ENCODE data around the gene FPR2.
"Not testable (repeated sequence)": the region's sequence is repeated elsewhere in the genome, so short reads cannot be mapped to it uniquely, and the experiment has no call there.

The FPR2 gene

DNA sequence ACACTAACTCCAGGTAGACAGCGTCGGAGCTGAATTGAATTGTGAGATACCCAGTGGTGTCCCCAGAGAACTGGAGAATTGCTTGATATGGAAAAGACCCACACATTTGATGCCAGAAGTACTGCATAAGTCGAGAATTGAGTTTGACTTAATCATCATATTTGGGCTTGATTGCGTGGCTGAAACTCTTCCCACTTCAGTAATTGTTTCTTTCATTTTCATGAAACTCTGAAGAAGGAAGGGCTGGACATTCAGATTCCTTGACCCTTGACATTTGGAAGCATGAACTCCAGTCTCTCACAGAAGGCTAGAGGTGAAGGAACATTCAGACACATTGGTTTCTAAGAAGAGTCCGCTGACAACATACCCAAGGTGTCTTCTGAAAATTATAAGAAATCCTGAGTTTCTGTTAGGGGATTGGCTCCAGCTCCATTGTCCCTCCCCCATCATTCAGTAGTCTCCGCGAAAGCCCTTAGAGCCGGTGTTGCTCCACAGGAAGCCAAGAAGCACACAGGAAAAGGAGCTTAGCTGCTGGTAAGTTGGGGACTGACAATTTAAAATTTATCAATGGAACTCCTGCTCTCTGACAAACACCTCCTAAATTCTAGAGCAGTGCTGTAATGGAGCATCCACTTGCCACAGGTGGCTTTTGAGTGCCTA lies at the start of gene FPR2:
FPR2 (plus strand) TSS at position 484 of the 660 bp plus-strand sequence. CDS start 7,479 bp downstream, outside the sequence.
- no peak for DNase-seq

DNA sequence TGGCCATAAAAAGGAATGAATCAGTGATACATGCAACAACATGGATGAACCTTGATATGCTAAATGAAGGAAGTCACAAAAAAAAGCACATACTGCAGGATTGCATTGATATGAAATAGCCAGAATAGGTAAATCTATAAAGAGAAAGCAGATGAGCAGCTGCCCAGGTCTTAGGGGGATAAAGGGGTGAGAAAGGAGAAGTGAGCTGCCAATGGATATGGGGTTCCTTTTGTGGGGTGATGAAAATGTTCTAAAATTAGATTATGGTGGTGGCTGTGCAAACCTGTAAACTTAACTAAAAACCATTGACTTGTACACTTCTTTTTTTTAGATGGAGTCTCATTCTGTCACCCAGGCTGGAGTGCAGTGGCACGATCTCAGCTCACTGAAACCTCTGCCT lies 49.3 kb upstream of the FPR2 start:
- DNase-seq = no peak

GRCh38 chr19:51712461-51713081 lies 48.4 kb upstream of the FPR2 start:
- peak; percentile 37 for DNase-seq

DNA sequence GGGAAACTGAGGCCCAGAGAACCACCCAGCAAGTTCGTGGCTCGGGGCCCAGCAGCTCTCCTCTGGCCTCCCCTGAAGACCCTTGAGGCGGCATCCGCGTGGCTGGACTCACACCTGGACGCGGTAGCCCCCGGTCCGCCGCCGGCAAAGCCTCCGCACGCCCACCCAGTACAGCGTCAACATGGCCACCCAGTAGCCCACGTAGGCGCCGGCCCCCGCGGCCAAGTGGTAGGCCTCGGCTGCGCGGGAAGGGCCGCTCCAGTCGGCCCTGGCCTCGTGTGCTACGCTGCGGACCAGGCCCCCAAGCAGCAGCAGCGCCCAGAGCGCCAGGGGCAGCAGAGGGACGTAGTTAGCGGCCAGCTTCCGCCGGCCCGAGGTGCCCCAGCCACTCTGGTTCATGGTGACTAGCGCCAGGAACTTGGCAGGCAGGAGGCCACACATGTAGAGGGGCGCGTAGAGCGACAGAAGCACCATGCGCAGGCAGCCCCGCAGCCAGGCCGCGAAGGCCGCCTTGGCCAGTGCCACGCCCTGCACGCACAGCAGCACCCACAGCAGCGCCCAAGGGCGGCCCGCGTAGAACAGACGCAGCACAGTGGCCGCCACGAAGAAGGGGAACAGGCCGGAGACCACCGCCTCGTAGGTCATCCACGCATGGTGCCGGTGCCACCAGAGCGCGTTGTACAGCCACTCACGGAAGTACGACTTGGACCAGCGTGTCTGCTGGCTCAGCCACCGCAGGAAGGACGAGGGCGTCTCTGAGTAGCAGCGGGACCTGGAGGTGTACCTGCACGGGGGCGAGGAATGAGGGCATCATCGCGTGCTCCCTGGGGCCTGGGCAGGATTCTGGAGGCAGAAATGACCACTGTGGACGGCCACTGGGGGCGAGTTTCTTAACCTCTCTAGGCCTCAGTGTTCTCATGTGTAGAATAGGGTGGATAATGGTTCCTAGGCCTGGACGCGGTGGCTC lies 47.4 kb upstream of the FPR2 start:
- no peak for DNase-seq

GRCh38 chr19:51714848-51715247 lies 46.1 kb upstream of the FPR2 start:
- no peak for DNase-seq

GRCh38 chr19:51715850-51716249 lies 45.1 kb upstream of the FPR2 start:
- no peak for DNase-seq

DNA sequence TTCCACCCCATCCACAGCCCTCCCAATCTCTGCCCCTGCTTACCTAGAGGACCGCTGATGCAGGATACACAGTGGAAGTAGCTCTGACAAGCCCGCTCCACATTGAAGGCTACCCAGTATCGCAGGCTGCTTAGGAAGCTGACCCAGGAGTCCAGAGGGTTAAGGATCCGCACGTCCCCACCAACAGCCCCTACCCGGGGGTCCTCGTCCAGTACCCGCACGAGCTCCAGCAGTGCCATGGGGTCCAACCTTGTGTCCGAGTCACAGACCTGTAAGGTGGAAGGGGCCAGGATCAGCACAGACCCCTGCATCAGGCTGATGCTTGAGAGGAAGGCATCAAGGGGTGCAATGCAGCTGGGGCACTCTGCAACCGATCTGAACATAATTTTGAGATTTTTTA lies 44.1 kb upstream of the FPR2 start:
- no peak for DNase-seq

DNA sequence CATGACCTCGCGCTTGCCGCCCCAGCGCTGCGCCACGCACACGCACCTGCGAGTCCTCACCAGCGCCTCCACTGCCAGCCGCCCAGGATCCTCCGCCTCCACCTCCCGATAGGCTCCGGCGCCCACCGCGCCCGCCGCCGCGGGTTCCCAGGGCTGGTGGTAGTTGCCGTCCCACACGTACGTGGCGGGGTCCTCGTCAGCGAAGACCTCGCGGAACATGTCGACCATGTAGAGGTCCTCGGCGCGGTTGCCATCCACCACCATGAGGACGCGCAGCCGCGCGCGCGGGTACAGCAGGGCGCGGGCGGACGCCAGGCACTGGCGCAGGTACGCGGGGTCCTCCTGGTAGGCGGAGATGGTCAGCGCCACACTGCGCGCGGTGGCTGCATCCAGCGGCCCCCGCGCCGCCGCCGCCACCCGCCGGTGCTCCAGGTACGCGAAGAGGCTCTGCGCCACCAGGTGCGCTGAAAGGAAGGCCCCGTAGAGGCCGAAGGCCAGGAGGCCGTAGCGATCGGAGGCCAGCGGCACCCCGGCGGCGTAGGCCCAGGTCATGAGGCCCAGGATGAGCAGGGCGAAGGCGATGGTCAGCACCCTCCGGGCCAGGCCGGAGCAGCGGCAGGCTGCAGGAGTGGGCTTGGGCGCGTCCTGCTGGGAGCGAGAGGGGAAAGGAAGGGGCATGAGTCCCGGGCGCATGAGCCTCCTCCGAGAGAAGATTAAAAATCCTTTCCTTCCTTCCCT lies 41.6 kb upstream of the FPR2 start:
- no peak for DNase-seq

GRCh38 chr19:51721905-51722304 lies 39.1 kb upstream of the FPR2 start:
- DNase-seq = no peak

DNA sequence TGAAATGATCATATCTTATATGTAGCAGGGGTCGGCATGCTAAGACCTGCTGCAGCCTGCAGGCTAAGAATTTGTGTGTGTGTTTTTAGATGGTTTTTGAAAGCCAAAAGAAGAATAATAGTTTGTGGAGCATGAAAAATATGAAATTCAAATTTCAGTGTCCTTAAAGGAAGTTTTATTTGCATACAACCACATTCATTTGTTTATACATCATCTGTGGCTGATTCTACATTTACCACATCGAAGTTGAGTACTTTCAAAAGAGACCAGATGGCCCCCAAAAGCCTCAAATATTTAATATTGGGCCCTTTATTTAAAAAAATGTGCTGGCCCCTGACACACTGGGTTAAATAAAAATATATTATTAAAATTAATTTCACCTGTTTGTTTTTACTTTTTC lies 38.5 kb upstream of the FPR2 start:
- DNase-seq = no peak

GRCh38 chr19:51724543-51724942 lies 36.4 kb upstream of the FPR2 start:
- no peak for DNase-seq

GRCh38 chr19:51726049-51726448 lies 34.9 kb upstream of the FPR2 start:
- DNase-seq = no peak

GRCh38 chr19:51727349-51727880 lies 33.6 kb upstream of the FPR2 start:
- DNase-seq = no peak

- DNase-seq = no peak
Measured at GRCh38 chr19:51729781-51730180, 31.2 kb upstream of the FPR2 start.

GRCh38 chr19:51733742-51734522 lies 27.0 kb upstream of the FPR2 start:
- DNase-seq = no peak

DNA sequence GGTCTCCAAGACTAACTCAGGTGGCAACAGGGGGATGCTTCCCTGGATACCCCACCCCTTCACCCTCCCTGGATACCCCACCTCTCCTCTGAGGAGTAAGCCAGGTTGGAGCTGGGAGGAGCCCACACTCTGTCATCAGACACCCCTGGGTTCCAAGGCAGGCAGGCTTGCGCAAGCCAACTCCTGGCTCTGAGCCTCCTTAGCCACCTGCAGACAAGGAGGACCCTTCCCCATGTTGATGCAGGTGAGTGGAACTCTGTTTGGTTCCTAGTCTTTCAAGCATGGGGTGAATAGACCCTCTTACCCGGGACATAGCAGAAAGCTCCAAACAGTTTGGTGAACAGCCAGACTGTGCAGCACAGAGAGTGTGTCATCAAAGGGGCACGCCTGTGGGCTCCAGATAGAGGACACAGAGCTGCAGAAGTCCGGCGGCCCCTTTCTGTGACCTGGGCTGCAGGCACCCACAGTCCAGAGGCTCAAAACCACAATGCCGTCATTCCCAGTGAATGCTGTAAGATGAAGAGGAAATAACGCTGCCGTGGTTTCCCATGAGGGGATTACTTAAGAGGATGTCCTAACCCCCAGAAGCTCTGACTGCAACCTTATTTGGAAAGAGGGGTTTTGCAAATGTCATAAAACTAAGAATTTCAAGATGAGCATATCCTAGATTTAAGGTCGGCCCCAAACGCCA lies 25.1 kb upstream of the FPR2 start:
- DNase-seq = no peak

DNA sequence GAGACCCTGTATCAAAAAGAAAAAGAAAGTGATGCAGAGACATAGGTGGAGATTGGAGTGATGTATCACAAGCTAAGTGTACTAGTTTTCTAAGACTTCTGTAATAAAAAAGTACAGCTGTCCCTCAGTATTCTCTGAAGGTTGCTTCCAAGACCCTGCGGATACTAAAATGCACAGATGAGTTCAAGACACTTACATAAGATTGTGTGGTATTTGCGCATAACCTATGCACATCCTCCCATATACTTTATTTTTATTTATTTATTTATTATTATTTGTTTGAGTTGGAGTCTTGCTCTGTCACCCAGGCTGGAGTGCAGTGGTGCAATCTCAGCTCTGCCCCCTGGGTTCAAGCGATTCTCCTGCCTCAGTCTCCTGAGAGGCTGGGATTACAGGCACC lies 23.6 kb upstream of the FPR2 start:
- DNase-seq = no peak

DNA sequence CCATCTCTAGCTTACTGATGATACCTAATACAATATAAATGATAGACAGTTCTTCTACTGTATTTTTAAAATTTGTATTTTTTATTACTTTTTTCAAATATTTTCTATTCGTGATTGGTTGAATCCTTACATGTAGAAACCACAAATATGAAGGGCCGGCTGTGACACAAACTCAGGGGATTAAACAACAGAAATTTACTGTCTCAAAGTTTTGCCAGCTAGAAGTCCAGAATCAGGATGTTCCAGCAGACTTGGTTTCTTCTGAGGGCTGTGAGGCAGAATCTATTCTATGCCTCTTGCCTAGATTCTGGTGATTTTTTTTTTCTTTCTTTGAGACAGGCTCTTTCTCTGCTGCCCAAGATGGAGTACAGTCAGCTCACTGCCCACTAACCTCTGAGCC lies 23.1 kb upstream of the FPR2 start:
- no peak for DNase-seq

DNA sequence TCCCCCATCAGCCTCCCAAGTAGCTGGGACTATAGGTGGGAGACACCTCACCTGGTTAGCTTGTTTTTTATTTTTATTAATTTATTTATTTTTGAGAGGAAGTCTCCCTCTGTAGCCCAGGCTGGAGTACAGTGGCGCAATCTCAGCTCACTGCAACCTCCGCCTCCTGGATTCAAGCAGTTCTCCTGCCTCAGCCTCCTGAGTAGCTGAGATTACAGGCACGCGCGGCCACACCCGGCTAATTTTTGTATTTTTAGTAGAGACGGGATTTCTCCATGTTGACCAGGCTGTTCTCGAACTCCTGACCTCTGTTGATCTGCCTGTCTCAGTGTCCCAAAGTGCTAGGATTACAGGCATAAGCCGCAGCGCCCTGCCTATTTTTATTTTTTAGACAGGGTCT lies 22.5 kb upstream of the FPR2 start:
- DNase-seq = not testable (repeated sequence)

DNA sequence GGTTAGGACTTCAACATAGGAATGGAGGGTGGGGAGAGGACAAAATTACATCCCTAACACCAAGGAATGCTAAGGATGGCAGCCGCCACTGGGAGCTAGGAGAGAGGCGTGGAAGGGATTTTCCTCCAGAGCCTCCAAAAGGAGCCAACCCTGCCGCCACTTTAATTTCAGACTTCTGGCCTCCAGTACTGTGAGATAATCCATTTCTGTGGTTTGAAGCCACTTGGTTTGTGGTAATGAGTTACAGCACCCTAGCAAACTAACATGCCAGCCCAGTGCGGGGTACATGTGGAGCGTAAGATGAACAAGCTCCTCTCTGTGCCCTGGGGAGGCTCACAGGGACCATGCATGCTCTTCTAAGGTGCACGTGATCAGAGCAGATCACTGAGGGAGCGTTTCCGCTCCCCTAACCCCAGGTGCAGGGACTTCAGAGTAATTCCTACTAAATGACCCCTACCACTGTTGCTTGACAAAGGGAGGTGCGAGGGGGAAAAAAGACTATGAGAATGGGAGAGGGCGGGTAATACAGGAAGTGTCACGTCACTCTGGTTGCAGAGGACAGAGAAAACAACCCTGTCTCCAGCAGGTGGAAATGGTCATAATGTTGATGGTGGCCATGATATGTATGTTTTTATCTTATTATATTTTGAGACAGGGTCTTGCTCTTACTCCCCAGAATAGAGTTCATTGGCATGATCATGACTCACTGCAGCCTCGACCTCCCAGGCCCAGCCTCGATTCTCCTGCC lies 21.3 kb upstream of the FPR2 start:
- DNase-seq = no peak

DNA sequence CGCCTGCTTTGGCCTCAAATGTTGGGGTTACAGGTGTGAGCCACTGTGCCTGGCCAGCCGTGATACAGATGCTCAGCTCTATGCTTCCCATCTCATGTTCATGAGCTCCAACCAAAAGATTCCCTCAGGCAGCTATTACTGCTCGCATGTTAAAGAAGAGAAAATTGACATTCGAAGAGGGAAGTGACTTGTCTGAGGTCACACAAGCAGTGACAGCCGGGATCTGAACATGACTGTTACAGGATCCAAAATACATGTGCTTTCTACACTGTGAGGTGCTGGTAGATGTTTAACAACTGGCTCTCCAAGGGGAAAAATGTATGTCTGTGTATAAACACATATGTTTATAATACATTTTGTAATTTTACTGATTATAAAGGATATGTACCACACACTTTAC lies 20.6 kb upstream of the FPR2 start:
- no peak for DNase-seq

All from COR-L47 (cell line).